Caco-2 (cell line): Measurements from ENCODE around the gene RHPN2. TPM values are rescaled to one million over a fixed set of nuclear protein-coding genes. Genes with fewer than 3 reads are reported as not detected.

Experiments used
- Bru-seq: library from RNA; stranded (reverse); fragments of 400-500 nt; gene quantifications from one replicate; lab custom pipeline; 2021; lab: Mats Ljungman, UMichigan
- BruChase-seq, 2 experiments: library from RNA; stranded (reverse); fragments of 400-500 nt; gene quantifications; one replicate each; lab custom pipeline; 2021; lab: Mats Ljungman, UMichigan
- BruUV-seq: library from RNA; stranded (reverse); fragments of 400-500 nt; replicated peaks from 2 replicates; lab custom pipeline; 2021; lab: Mats Ljungman, UMichigan
- CTCF ChIA-PET: fragments of 300-600 bp; sonication (Branson Sonifier 250); formaldehyde crosslinking; loops from one replicate; lab custom pipeline; 2022; ENCODE audit warnings: antibody characterized with exemption; lab: Charles Lee
- POLR2A ChIA-PET: fragments of 300-600 bp; sonication (Branson Sonifier 250); formaldehyde crosslinking; loops from one replicate; lab custom pipeline; 2022; ENCODE audit warnings: antibody characterized with exemption; lab: Charles Lee
- DNase-seq, 2 experiments: peaks; one replicate each; pipeline versions ENCODE4 v3.0.0 to v3.0.0-alpha.2; 2020 to 2022
- H3K27me3 ChIP-seq: replicated peaks from 2 replicates; pipeline ENCODE4 v1.6.0; 2011; ENCODE audit warnings: low read length; ENCODE audit not compliant: control insufficient read depth, insufficient read depth
- H3K36me3 ChIP-seq: 2 replicates; pipeline ENCODE4 v1.5.1; 2011; ENCODE audit warnings: low read length; ENCODE audit not compliant: control insufficient read depth, insufficient read depth
- H3K4me1 ChIP-seq: fragments of 250-450 bp; sonication (Bioruptor Pico); 2 replicates; pipeline ENCODE4 v1.5.1; 2020; ENCODE audit warnings: mild to moderate bottlenecking
- H3K4me3 ChIP-seq: 2 replicates; pipeline ENCODE4 v1.5.1; 2011; ENCODE audit warnings: low read depth, mild to moderate bottlenecking, control low read depth, low read length
- H3K9me3 ChIP-seq: fragments of 250-450 bp; sonication (Bioruptor Pico); 2 replicates; pipeline ENCODE4 v1.5.1; 2020; ENCODE audit warnings: mild to moderate bottlenecking, moderate library complexity
- H3K27ac Mint-ChIP-seq: one replicate; pipeline ENCODE4 v1.8.0; 2022; ENCODE audit warnings: mixed read lengths; ENCODE audit not compliant: unreplicated experiment
- H3K27me3 Mint-ChIP-seq: one replicate; pipeline ENCODE4 v1.8.0; 2022; ENCODE audit warnings: mixed read lengths; ENCODE audit not compliant: insufficient read depth, unreplicated experiment
- H3K36me3 Mint-ChIP-seq: one replicate; pipeline ENCODE4 v1.8.0; 2022; ENCODE audit warnings: mild to moderate bottlenecking, mixed read lengths; ENCODE audit not compliant: insufficient read depth, unreplicated experiment
- H3K4me1 Mint-ChIP-seq: one replicate; pipeline ENCODE4 v1.8.0; 2022; ENCODE audit warnings: low read depth, mixed read lengths; ENCODE audit not compliant: unreplicated experiment
- H3K4me3 Mint-ChIP-seq: one replicate; pipeline ENCODE4 v1.8.0; 2022; ENCODE audit warnings: mild to moderate bottlenecking, moderate library complexity, mixed read lengths; ENCODE audit not compliant: unreplicated experiment
- H3K9me3 Mint-ChIP-seq: one replicate; pipeline ENCODE4 v1.8.0; 2022; ENCODE audit warnings: mixed read lengths; ENCODE audit not compliant: unreplicated experiment
- intact Hi-C: fragments of 100-400 bp; cut with micrococcal nuclease; formaldehyde crosslinking; loops from one replicate; pipeline ENCODE4 v1.10.0; 2022; ENCODE audit not compliant: unreplicated experiment
- long read RNA-seq: library from polyadenylated mRNA; stranded (forward); transcript quantifications from one replicate; pipeline ENCODE4 v2.0.0, GENCODE V29; 2022
- total RNA-seq: library from RNA; stranded (reverse); gene quantifications from 2 replicates; pipeline ENCODE4 v1.2.3, GENCODE V29; 2022
- TF ChIP-seq, protein P1 (sequence below), 2 experiments: fragments of 200-600 bp in 1 of 2; IDR thresholded peaks; 1 replicate in 1 of 2; 2 replicates in 1 of 2; pipeline versions ENCODE4 v1.5.1 to v1.8.0; 2011 to 2022; ENCODE audit warnings: antibody characterized with exemption in 1 of 2, control low read depth in 1 of 2, inconsistent platforms in 1 of 2, low read depth in 1 of 2, low read length in 1 of 2, mild to moderate bottlenecking in 1 of 2, moderate library complexity in 1 of 2; ENCODE audit not compliant: insufficient read depth in 1 of 2, severe bottlenecking in 1 of 2, unreplicated experiment in 1 of 2

RHPN2 gene
- total RNA-seq = 69.5 and 78.5 TPM in 2 replicates
- percentile 84 among the genes with signal in this experiment for Bru-seq, nascent RNA
- percentile 87 among the genes with signal in this experiment for BruChase-seq, experiment 1, labeled RNA remaining after a 2-hour chase
- BruChase-seq, experiment 2, labeled RNA remaining after a 6-hour chase = percentile 82 among the genes with signal in this experiment
- long read RNA-seq, transcript RHPN2-201 (15 exons, 3,500 nt) = major isoform, 17 of 34 reads
- long read RNA-seq, partial matches to known transcripts = 13 of 34 reads
- long read RNA-seq, other reads (novel, unspliced or antisense) = 2 of 34 reads

DNA sequence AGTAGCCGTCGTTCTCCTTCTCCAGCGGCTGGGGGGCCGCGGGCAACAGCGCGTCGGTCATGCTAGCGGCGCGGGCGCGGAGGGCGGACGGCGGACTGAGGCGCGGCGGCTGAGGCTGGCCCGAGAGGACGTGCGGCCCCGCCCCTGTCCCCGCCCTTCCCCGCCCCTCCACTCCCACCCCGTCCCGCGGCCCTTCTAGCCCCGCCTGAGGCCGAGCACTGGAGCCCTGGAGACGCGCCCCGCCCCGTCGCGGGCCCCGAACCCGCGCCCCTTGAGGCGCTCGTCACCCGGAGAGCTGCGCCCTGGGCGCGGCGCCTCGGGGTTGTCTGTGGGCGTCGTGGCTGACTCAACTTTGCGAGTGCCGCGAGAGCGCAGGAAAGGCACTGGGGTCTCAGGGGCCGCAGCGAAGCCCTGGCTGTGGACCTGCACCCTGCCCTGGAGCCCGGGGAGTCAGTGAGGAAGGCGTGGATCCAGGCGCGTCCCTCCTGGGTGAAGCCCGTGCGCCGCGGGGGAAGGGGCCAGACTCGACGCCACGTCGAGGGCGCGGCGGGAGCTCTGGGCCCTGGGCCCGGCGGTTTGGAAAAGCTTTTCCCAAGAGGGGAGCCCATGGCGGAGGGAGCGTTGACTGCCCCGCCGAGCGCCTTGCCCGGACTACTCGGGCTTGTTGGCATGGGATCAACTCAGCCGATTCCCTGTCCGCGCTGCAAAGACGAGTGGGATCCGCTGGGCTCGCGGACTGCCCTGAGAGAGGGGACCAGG, at the start of gene RHPN2:
Gene RHPN2, minus strand, starts transcription at position 97 of the 759 bp plus-strand sequence. Its CDS starts 36 bp downstream, at position 61.
- BruUV-seq = no TSS peak
- CTCF ChIA-PET = no interaction called here
- peaks cover 18% of the 10 kb centered on the region for H3K4me1 Mint-ChIP-seq
- H3K9me3 Mint-ChIP-seq = no peaks in the 10 kb centered on the region
- DNase-seq = peak; percentile 85 to 87
- Histone ChIP-seq H3K4me1 (peaks cover 42% of the 10 kb centered on the region), H3K9me3 (no peaks in the 10 kb centered on the region), H3K4me3 (peak within 1 kb of the TSS; percentile 98), H3K36me3 (peaks cover 1% of the 10 kb centered on the region; the same call in 1 of the 2 replicates), H3K27me3 (no peaks in the 10 kb centered on the region)
- H3K36me3 Mint-ChIP-seq = peaks cover 32% of the 10 kb centered on the region
- intact Hi-C loops = loop anchor here (1.0 to 5.0 kb wide), 3 partner anchors 13 to 37 kb away; no protein-coding TSS in a partner anchor
- H3K27ac Mint-ChIP-seq = peak within 1 kb of the TSS; percentile 90
- TF ChIP-seq, protein P1, sequence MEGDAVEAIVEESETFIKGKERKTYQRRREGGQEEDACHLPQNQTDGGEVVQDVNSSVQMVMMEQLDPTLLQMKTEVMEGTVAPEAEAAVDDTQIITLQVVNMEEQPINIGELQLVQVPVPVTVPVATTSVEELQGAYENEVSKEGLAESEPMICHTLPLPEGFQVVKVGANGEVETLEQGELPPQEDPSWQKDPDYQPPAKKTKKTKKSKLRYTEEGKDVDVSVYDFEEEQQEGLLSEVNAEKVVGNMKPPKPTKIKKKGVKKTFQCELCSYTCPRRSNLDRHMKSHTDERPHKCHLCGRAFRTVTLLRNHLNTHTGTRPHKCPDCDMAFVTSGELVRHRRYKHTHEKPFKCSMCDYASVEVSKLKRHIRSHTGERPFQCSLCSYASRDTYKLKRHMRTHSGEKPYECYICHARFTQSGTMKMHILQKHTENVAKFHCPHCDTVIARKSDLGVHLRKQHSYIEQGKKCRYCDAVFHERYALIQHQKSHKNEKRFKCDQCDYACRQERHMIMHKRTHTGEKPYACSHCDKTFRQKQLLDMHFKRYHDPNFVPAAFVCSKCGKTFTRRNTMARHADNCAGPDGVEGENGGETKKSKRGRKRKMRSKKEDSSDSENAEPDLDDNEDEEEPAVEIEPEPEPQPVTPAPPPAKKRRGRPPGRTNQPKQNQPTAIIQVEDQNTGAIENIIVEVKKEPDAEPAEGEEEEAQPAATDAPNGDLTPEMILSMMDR (IDR thresholded peaks at IDR 0.05; ENCODE audit: insufficient read depth in 1 of 2, low read depth in 1 of 2, low read length in 1 of 2, severe bottlenecking in 1 of 2, unreplicated experiment in 1 of 2) = no peak
- H3K27me3 Mint-ChIP-seq = no peaks in the 10 kb centered on the region
- H3K4me3 Mint-ChIP-seq = peak within 1 kb of the TSS; percentile 92
- POLR2A ChIA-PET = interaction anchor here (1.3 to 2.1 kb wide), 2 partner anchors 13 kb away, joined by 3 to 11 read pairs; no protein-coding TSS in a partner anchor

DNA sequence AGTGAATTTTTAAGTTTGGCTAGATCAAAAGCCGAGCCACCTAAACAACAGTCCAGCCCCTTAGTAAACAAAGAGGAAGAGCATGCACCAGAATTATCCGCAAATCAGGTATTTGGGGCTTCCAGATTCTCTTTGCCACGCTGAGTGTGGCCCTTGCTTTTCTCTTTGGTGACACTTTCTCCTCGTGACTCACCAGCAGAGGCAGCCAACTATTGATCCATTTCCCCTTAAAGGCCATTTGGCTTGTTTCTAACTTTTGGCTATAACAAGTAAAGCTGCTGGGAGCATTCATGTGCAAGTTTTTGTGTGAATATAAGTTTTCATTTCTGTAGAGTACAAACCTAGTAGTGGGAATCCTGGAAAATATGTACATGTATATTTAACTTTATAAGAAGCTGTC, 49.6 kb upstream of the RHPN2 start:
- Mint-ChIP-seq H3K4me1 (peaks cover 7% of the 10 kb centered on the region), H3K36me3 (peaks cover 72% of the 10 kb centered on the region), H3K27ac (no peak overlapping the region), H3K4me3 (no peak overlapping the region), H3K9me3 (no peaks in the 10 kb centered on the region), H3K27me3 (no peaks in the 10 kb centered on the region)
- H3K4me3 ChIP-seq = no peak overlapping the region
- intact Hi-C loops = no loop called here
- POLR2A ChIA-PET = no interaction called here
- no peaks in the 10 kb centered on the region for H3K27me3 ChIP-seq
- CTCF ChIA-PET = no interaction called here
- TF ChIP-seq, protein P1 (IDR thresholded peaks at IDR 0.05; ENCODE audit: insufficient read depth in 1 of 2, low read depth in 1 of 2, low read length in 1 of 2, severe bottlenecking in 1 of 2, unreplicated experiment in 1 of 2) = no peak
- BruUV-seq = no TSS peak
- DNase-seq = no peak
- no peaks in the 10 kb centered on the region for H3K9me3 ChIP-seq
- peaks cover 2% of the 10 kb centered on the region for H3K36me3 ChIP-seq
- H3K4me1 ChIP-seq = no peaks in the 10 kb centered on the region

DNA sequence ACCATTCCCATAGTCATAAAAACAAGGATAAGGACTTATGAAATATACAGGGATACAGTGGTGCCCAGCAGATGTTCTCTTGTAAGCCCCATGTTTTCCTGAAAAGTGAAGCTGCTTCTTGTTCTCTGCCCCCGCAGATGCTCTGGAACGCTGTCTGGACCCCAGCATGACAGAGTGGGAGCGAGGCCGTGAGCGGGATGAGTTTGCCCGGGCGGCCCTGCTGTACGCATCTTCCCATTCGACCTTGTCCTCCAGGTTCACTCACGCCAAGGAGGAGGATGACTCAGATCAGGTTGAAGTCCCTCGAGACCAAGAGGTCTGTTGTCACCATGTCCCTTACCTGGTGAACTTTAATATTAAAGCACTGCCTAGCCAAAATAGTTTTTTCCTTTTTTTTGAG, 46.9 kb upstream of the RHPN2 start:
- Histone ChIP-seq H3K9me3 (no peaks in the 10 kb centered on the region), H3K4me3 (no peak overlapping the region), H3K36me3 (peaks cover 2% of the 10 kb centered on the region; the same call in 1 of the 2 replicates), H3K27me3 (no peaks in the 10 kb centered on the region), H3K4me1 (no peaks in the 10 kb centered on the region)
- no peak overlapping the region for H3K4me3 Mint-ChIP-seq
- intact Hi-C loops = no loop called here
- H3K9me3 Mint-ChIP-seq = no peaks in the 10 kb centered on the region
- no peaks in the 10 kb centered on the region for H3K27me3 Mint-ChIP-seq
- TF ChIP-seq, protein P1 (IDR thresholded peaks at IDR 0.05; ENCODE audit: insufficient read depth in 1 of 2, low read depth in 1 of 2, low read length in 1 of 2, severe bottlenecking in 1 of 2, unreplicated experiment in 1 of 2) = no peak
- H3K27ac Mint-ChIP-seq = no peak overlapping the region
- H3K4me1 Mint-ChIP-seq = no peaks in the 10 kb centered on the region
- DNase-seq = no peak
- ChIA-PET CTCF (no interaction called here), POLR2A (no interaction called here)
- peaks cover 66% of the 10 kb centered on the region for H3K36me3 Mint-ChIP-seq
- BruUV-seq = no TSS peak
